Sigmoid colon (tissue), 4 donors: ENCODE measurements around the gene SPOCK1.

Source experiments
- CTCF ChIP-seq, 4 experiments: fragments of 450-650 bp in 3 of 4; fragments of 200-600 bp in 1 of 4; IDR thresholded peaks; one replicate each; pipeline ENCODE4 v1.5.1; 2016 to 2019; ENCODE audit warnings: antibody characterized with exemption in 4 of 4, mild to moderate bottlenecking in 3 of 4, moderate library complexity in 2 of 4
- EP300 ChIP-seq, 4 donors: sonication (generic); formaldehyde crosslinking; IDR thresholded peaks; one replicate each; pipeline ENCODE4 v1.6.1; 2017; ENCODE audit warnings: antibody characterized with exemption in 4 of 4
- POLR2AphosphoS5 ChIP-seq, 4 donors: sonication (generic); formaldehyde crosslinking; IDR thresholded peaks; one replicate each; pipeline ENCODE4 v1.6.1; 2017; ENCODE audit warnings: antibody characterized with exemption in 4 of 4

GRCh38 chr5:137078171-137078665 is 420.9 kb downstream of the SPOCK1 start:
- TF ChIP-seq CTCF (IDR thresholded peaks at IDR 0.05) = no peak
- TF ChIP-seq POLR2AphosphoS5 (IDR thresholded peaks at IDR 0.05) = no peak
- TF ChIP-seq EP300 (IDR thresholded peaks at IDR 0.05) = no peak
